Parathyroid adenoma (tissue), 2 donors: ENCODE measurements around the gene RIN3.

Experiments
- H2AFZ ChIP-seq: fragments of 300-600 bp; sonication (generic); one replicate; pipeline ENCODE4 v1.7.0; 2017; ENCODE audit warnings: antibody characterized with exemption, mild to moderate bottlenecking
- H3K27ac ChIP-seq: fragments of 300-600 bp; sonication (generic); one replicate; pipeline ENCODE4 v1.7.0; 2017
- H3K27me3 ChIP-seq: fragments of 300-600 bp; sonication (generic); one replicate; pipeline ENCODE4 v1.7.0; 2017; ENCODE audit warnings: low read length; ENCODE audit not compliant: control insufficient read depth, insufficient read depth
- H3K36me3 ChIP-seq: fragments of 300-600 bp; sonication (generic); one replicate; pipeline ENCODE4 v1.7.0; 2017; ENCODE audit warnings: low read length; ENCODE audit not compliant: control insufficient read depth, insufficient read depth
- H3K4me1 ChIP-seq: fragments of 300-600 bp; sonication (generic); one replicate; pipeline ENCODE4 v1.7.0; 2017; ENCODE audit warnings: control low read depth
- H3K4me2 ChIP-seq: fragments of 300-600 bp; sonication (generic); one replicate; pipeline ENCODE4 v1.7.0; 2017; ENCODE audit warnings: low read length
- H3K4me3 ChIP-seq: fragments of 300-600 bp; sonication (generic); one replicate; pipeline ENCODE4 v1.7.0; 2017; ENCODE audit warnings: low read depth, low read length
- H3K79me2 ChIP-seq: fragments of 300-600 bp; sonication (generic); one replicate; pipeline ENCODE4 v1.7.0; 2017; ENCODE audit warnings: control low read depth
- H3K9ac ChIP-seq: fragments of 300-600 bp; sonication (generic); one replicate; pipeline ENCODE4 v1.7.0; 2017; ENCODE audit warnings: mild to moderate bottlenecking
- H3K9me3 ChIP-seq: fragments of 300-600 bp; sonication (generic); one replicate; pipeline ENCODE4 v1.7.0; 2017; ENCODE audit warnings: low read length; ENCODE audit not compliant: control insufficient read depth
- CTCF ChIP-seq: fragments of 300-600 bp; sonication (generic); IDR thresholded peaks from one replicate; pipeline ENCODE4 v1.7.0; 2017; ENCODE audit warnings: antibody characterized with exemption, mild to moderate bottlenecking
- donor health status: primary hyperparathyroidism.

RIN3 gene

DNA sequence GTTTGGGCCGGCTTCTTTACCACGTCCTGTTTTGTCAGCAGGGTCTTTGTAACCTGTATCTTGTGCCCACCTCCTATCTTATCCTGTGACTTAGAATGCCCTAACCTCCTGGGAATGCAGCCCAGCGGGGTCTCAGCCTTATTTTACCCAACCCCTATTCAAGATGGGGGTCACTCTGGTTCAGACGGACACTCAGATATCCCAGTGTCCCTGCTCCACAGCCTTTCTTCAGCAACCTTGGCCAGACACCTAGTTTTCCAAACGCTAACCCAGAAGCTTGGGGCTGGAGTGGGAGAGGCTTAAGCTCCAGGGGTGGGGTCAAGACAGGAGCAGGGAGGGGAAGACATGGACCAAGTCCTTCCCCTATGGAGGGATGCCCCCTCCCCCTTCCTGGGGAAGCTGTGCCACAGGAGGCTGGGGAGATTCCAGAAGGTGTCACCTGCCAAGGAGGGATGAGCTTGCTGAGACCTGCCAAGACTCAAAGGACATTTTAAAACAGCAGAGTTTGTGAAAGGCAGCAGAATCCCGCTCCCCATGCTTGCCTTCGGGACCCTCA, 62.2 kb downstream of the RIN3 start:
- no peak overlapping the region for H3K4me2 ChIP-seq
- no peaks in the 10 kb centered on the region for H3K27me3 ChIP-seq
- H3K79me2 ChIP-seq = peaks cover 2% of the 10 kb centered on the region
- TF ChIP-seq CTCF = no peak
- H2AFZ ChIP-seq = no peak overlapping the region
- H3K4me3 ChIP-seq = no peak overlapping the region
- no peaks in the 10 kb centered on the region for H3K9me3 ChIP-seq
- H3K27ac ChIP-seq = no peak overlapping the region
- no peaks in the 10 kb centered on the region for H3K36me3 ChIP-seq
- no peaks in the 10 kb centered on the region for H3K4me1 ChIP-seq
- no peak overlapping the region for H3K9ac ChIP-seq

GRCh38 chr14:92577321-92577742, 63.8 kb downstream of the RIN3 start:
- H3K27ac ChIP-seq = no peak overlapping the region

DNA sequence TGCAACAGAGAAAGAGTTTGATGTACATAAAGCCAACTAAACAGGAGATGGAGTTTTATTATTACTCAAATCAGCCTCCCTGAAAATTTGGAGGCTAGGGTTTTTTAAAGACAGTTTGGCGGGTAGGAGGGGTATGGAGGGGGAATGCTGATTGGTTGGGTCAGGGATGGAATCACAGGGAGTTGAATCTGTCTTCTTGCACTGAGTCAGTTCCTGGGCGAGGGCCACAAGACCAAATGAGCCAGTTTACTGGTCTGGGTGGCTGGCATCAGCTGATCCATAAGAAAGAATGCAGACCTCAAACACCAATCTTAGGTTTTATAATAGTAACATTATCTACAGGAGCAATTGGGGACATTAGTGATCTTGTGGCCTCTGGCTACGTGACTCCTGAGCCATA, 64.9 kb downstream of the RIN3 start:
- no peak for TF ChIP-seq CTCF
- H3K27me3 ChIP-seq = no peaks in the 10 kb centered on the region

More at GRCh38 chr14:92577321-92577742, 63.8 kb downstream of the RIN3 start:
- Histone ChIP-seq H3K79me2 (no peaks in the 10 kb centered on the region), H3K4me3 (no peak overlapping the region), H3K9me3 (no peaks in the 10 kb centered on the region), H3K4me1 (no peaks in the 10 kb centered on the region), H3K36me3 (no peaks in the 10 kb centered on the region), H3K27me3 (no peaks in the 10 kb centered on the region), H3K9ac (no peak overlapping the region), H3K4me2 (no peak overlapping the region), H2AFZ (no peak overlapping the region)
- TF ChIP-seq CTCF = no peak

DNA sequence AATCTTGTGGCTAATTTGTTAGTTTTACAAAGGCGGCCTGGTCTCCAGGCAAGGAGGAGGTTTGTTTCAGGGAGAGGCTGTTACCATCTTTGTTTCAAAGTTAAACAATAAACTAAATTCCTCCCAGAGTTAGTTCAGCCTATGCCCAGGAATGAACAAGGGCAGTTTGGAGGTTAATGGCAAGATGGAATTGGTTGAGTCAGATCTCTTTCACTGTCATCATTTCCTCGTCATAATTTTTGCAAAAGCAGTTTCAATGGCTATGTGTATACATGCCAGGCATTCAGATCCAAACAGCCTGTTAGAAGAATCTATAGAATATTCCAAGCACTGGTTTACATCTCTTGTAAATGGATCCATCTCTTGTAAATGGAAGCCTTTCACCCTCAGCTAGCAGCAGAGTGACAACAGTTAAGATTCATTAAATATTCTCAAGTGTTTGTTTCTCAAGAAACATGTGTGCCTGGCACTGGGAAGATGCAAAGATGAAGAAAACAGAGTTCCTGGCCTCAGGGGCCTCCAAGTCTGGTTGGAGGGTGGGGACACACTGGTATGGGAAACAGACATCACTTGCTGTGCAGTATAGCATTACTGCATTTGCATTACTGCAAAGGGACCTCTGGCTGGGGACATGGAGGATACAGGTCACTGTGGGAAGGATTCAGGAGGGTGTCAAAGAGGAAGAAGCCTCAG, 65.8 kb downstream of the RIN3 start:
- Histone ChIP-seq H3K4me3 (no peak overlapping the region), H3K27me3 (no peaks in the 10 kb centered on the region), H3K9me3 (no peaks in the 10 kb centered on the region), H3K27ac (no peak overlapping the region), H3K4me2 (no peak overlapping the region), H3K36me3 (no peaks in the 10 kb centered on the region), H3K4me1 (no peaks in the 10 kb centered on the region), H2AFZ (no peak overlapping the region), H3K9ac (no peak overlapping the region), H3K79me2 (peaks cover 4% of the 10 kb centered on the region)
- no peak for TF ChIP-seq CTCF

More for the DNA sequence above, 64.9 kb downstream of the RIN3 start:
- Histone ChIP-seq H3K4me2 (no peak overlapping the region), H3K27ac (no peak overlapping the region), H3K9ac (no peak overlapping the region), H3K9me3 (no peaks in the 10 kb centered on the region), H3K36me3 (no peaks in the 10 kb centered on the region), H3K4me1 (no peaks in the 10 kb centered on the region), H2AFZ (no peak overlapping the region), H3K4me3 (no peak overlapping the region), H3K79me2 (no peaks in the 10 kb centered on the region)

DNA sequence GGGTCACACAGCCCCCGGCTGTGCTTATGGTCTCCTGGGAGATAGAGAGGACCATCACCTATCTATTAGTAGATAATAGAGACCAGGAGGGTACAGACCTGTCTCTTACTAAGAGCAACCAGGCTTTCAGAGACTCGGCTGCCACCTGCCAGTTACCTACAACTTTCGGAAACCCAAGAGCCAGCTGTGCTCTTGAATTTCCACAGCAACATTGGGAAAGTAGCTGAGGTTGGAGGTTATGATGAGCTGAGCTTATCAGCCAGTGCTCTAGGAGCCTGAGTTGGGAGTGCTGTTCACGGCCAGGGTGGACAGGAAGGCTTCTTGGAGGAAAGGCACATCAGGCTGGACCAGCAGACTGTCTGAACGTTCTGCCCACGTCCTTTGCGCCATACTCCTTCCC, 67.6 kb downstream of the RIN3 start:
- Histone ChIP-seq H3K4me3 (no peak overlapping the region), H3K79me2 (peaks cover 4% of the 10 kb centered on the region), H3K36me3 (no peaks in the 10 kb centered on the region), H3K4me1 (no peaks in the 10 kb centered on the region), H3K9me3 (no peaks in the 10 kb centered on the region), H2AFZ (no peak overlapping the region), H3K27ac (no peak overlapping the region), H3K4me2 (no peak overlapping the region), H3K27me3 (no peaks in the 10 kb centered on the region), H3K9ac (no peak overlapping the region)
- no peak for TF ChIP-seq CTCF
